HepG2 (cell line): ENCODE results near the gene MTURN. TPM values are rescaled to one million over a fixed set of nuclear protein-coding genes. Genes with fewer than 3 reads are reported as not detected.
A peak's percentile ranks its signal among the peaks of the same experiment; 100 is the strongest.

Experiments
- ATAC-seq: fragments of 200-7000 bp; cut with Tn5 transposase; 3 replicates; pipeline ENCODE4 v1.9.1; 2020; ENCODE audit warnings: mild to moderate bottlenecking, moderate library complexity
- Bru-seq: library from RNA; stranded (reverse); fragments of 400-500 nt; gene quantifications from one replicate; lab custom pipeline; 2021; lab: Mats Ljungman, UMichigan
- BruChase-seq, 2 experiments: library from RNA; stranded (reverse); fragments of 400-500 nt; gene quantifications; one replicate each; lab custom pipeline; 2021; lab: Mats Ljungman, UMichigan
- BruUV-seq: library from RNA; stranded (reverse); fragments of 400-500 nt; replicated peaks from 2 replicates; lab custom pipeline; 2021; lab: Mats Ljungman, UMichigan
- CTCF ChIA-PET: fragments of 300-600 bp; formaldehyde crosslinking; extraction: SDS; loops from one replicate; lab custom pipeline; 2021; ENCODE audit warnings: low total read pairs, inconsistent platforms, low intra/inter-chr PET ratio; lab: Yijun Ruan, JAX
- POLR2A ChIA-PET: fragments of 350-600 bp; sonication (Branson Sonifier 250); formaldehyde crosslinking; loops from one replicate; lab custom pipeline; 2020; ENCODE audit warnings: antibody characterized with exemption, inconsistent platforms; lab: Yijun Ruan, JAX
- DNase-seq: peaks from one replicate; pipeline ENCODE4 v3.0.0-alpha.2; 2015; ENCODE audit warnings: low spot score
- FAIRE-seq: peaks from 3 replicates; lab custom pipeline; 2011; peaks lifted over from hg19 to GRCh38; lab: Jason Lieb, UNC
- H2AFZ ChIP-seq: one replicate; pipeline ENCODE4 v1.6.1; 2011; ENCODE audit warnings: low read length, inconsistent platforms
- H3K27ac ChIP-seq: fragments of 300-600 bp; 3 replicates; pipeline ENCODE4 v1.8.0; 2011; ENCODE audit warnings: mixed run types, mild to moderate bottlenecking, mixed read lengths, low read length, inconsistent platforms; ENCODE audit not compliant: insufficient read depth; ENCODE audit errors: extremely low read length
- H3K27me3 ChIP-seq, 2 experiments: fragments of 200-600 bp in 1 of 2; 2 replicates in 1 of 2; 3 replicates in 1 of 2; pipeline versions ENCODE4 v1.6.0 to v1.8.0; 2011; ENCODE audit warnings: low read length in 2 of 2, mild to moderate bottlenecking in 2 of 2, moderate library complexity in 2 of 2, inconsistent platforms in 1 of 2; ENCODE audit not compliant: insufficient read depth in 2 of 2, control insufficient read depth in 1 of 2
- H3K36me3 ChIP-seq, 2 experiments: fragments of 200-600 bp in 1 of 2; replicated peaks in 1 of 2; 2 replicates in 1 of 2; 3 replicates in 1 of 2; pipeline versions ENCODE4 v1.5.1 to v1.8.0; 2011; ENCODE audit warnings: low read length in 2 of 2, inconsistent platforms in 1 of 2; ENCODE audit not compliant: insufficient read depth in 2 of 2, control insufficient read depth in 1 of 2
- H3K4me1 ChIP-seq: 2 replicates; pipeline ENCODE4 v1.5.1; 2012; ENCODE audit warnings: low read length, inconsistent platforms; ENCODE audit not compliant: insufficient read depth
- H3K4me2 ChIP-seq: 2 replicates; pipeline ENCODE4 v1.6.0; 2011; ENCODE audit warnings: low read depth, low read length, inconsistent platforms
- H3K4me3 ChIP-seq, 3 experiments: fragments of 200-600 bp in 1 of 3; sonication (generic), shearing (Covaris generic) in 1 of 3; replicated peaks in 1 of 3; 2 replicates each; pipeline ENCODE4 v1.5.1; 2011 to 2016; ENCODE audit warnings: low read length in 3 of 3, inconsistent platforms in 2 of 3, low read depth in 2 of 3, mild to moderate bottlenecking in 2 of 3, control low read depth in 1 of 3, mixed read lengths in 1 of 3; ENCODE audit not compliant: insufficient read depth in 1 of 3
- H3K79me2 ChIP-seq: one replicate; pipeline ENCODE4 v1.6.1; 2011; ENCODE audit warnings: low read length, inconsistent platforms; ENCODE audit not compliant: insufficient read depth
- H3K9ac ChIP-seq: 2 replicates; pipeline ENCODE4 v1.6.0; 2011; ENCODE audit warnings: mild to moderate bottlenecking, low read depth, low read length, inconsistent platforms; ENCODE audit not compliant: insufficient read depth
- H3K9me3 ChIP-seq: 2 replicates; pipeline ENCODE4 v1.5.1; 2012; ENCODE audit warnings: mild to moderate bottlenecking, low read length
- H4K20me1 ChIP-seq: 2 replicates; pipeline ENCODE4 v1.6.0; 2011; ENCODE audit warnings: inconsistent platforms, mild to moderate bottlenecking, low read length, moderate library complexity; ENCODE audit not compliant: insufficient read depth
- GABPB1 ChIP-seq: IDR thresholded peaks from 2 replicates; pipeline ENCODE4 v1.6.1; 2016; ENCODE audit warnings: mild to moderate bottlenecking, missing genetic modification reagents, moderate library complexity, missing compliant biosample characterization
- MBD4 ChIP-seq: IDR thresholded peaks from 2 replicates; pipeline ENCODE4 v1.6.1; 2012; ENCODE audit warnings: low read length, inconsistent platforms, borderline replicate concordance
- PHF8 ChIP-seq: sonication (generic); formaldehyde crosslinking; IDR thresholded peaks from 2 replicates; pipeline ENCODE4 v1.5.0; 2020; ENCODE audit warnings: missing genetic modification reagents
- RFXAP ChIP-seq: sonication (generic); formaldehyde crosslinking; IDR thresholded peaks from 2 replicates; pipeline ENCODE4 v1.4.0; 2020; ENCODE audit warnings: missing genetic modification reagents, borderline replicate concordance
- YEATS2 ChIP-seq: sonication (generic); formaldehyde crosslinking; IDR thresholded peaks from 2 replicates; pipeline ENCODE4 v1.4.0; 2020; ENCODE audit warnings: missing genetic modification reagents, borderline replicate concordance
- ZNF34 ChIP-seq: sonication (generic); formaldehyde crosslinking; IDR thresholded peaks from 2 replicates; pipeline ENCODE4 v1.4.0; 2020; ENCODE audit warnings: mild to moderate bottlenecking, missing genetic modification reagents, borderline replicate concordance
- WGBS: methylation state at CpG from one replicate; pipeline ENCODE4 v1.1.6; 2017; ENCODE audit warnings: low lambda C conversion rate; 5-methylcytosine and 5-hydroxymethylcytosine counted together
- in situ Hi-C: cut with HindIII; loops from 2 replicates; pipeline ENCODE4 v1.10.0; 2017; ENCODE audit warnings: low pct_unique_long_range_greater_than_20kb; ENCODE audit not compliant: extremely low pct_ligation_motif_present
- intact Hi-C: fragments of 100-400 bp; cut with micrococcal nuclease; formaldehyde crosslinking; loops from one replicate; pipeline ENCODE4 v1.10.0; 2022; ENCODE audit not compliant: unreplicated experiment
- long read RNA-seq, 2 experiments: library from RNA in 1 of 2; library from polyadenylated mRNA in 1 of 2; stranded (forward) in 1 of 2; unstranded in 1 of 2; transcript quantifications; one replicate each; pipeline ENCODE4 v2.0.0, GENCODE V29; 2019 to 2022
- polyA minus RNA-seq, 3 experiments: library from RNA; depleted of rRNA, polyadenylated mRNA; stranded (reverse); fragments of >200 nt; gene quantifications; 2 replicates each; pipeline ENCODE4 v1.2.3, GENCODE V29; 2011; ENCODE audit warnings: low replicate concordance in 1 of 3
- polyA plus RNA-seq, 8 experiments: library from polyadenylated mRNA; depleted of rRNA in 3 of 8; stranded (reverse) in 7 of 8; unstranded in 1 of 8; fragments of >200 nt; fragmentation: Illumina TruSeq in 4 of 8; extraction: Trizol in 4 of 8; gene quantifications; 2 replicates each; pipeline versions ENCODE4 v1.2.1 to v1.2.3, GENCODE V29; 2011 to 2016; ENCODE audit warnings: low read depth in 4 of 8, missing spikeins in 1 of 8, mixed read lengths in 1 of 8; ENCODE audit not compliant: insufficient read depth in 1 of 8
- total RNA-seq, 5 experiments: library from RNA; depleted of rRNA; stranded (reverse); fragments of >200 nt; fragmentation: Illumina TruSeq; extraction: Trizol; gene quantifications; 2 replicates each; pipeline ENCODE4 v1.2.3, GENCODE V29; 2016; ENCODE audit warnings: low read depth in 1 of 5
- TF ChIP-seq, protein P1 (sequence below): sonication (generic); formaldehyde crosslinking; IDR thresholded peaks from 2 replicates; pipeline ENCODE4 v1.4.0; 2020; ENCODE audit warnings: mild to moderate bottlenecking, missing genetic modification reagents, borderline replicate concordance
- TF ChIP-seq, protein P2 (sequence below): sonication (generic); formaldehyde crosslinking; IDR thresholded peaks from 2 replicates; pipeline ENCODE4 v1.5.1; 2020; ENCODE audit warnings: mild to moderate bottlenecking, missing genetic modification reagents, moderate library complexity

The MTURN gene
- 5.7 and 8.2 TPM in 2 replicates for total RNA-seq (2016; rRNA removed; fragmentation: Illumina TruSeq; extraction: Trizol)
- total RNA-seq (2016; cell fraction: cytosol; rRNA removed; fragmentation: Illumina TruSeq; extraction: Trizol; ENCODE audit: low read depth), result 15.1 and 17.4 TPM in 2 replicates
- 5.7 and 6.1 TPM in 2 replicates for total RNA-seq (2016; cell fraction: insoluble cytoplasmic fraction; rRNA removed; fragmentation: Illumina TruSeq; extraction: Trizol)
- 16.1 and 17.3 TPM in 2 replicates for total RNA-seq (2016; cell fraction: membrane; rRNA removed; fragmentation: Illumina TruSeq; extraction: Trizol)
- total RNA-seq (2016; cell fraction: nucleus; rRNA removed; fragmentation: Illumina TruSeq; extraction: Trizol), result 5.2 and 6.6 TPM in 2 replicates
- polyA plus RNA-seq (2011; rRNA removed), result 7.2 and 7.9 TPM in 2 replicates
- polyA plus RNA-seq (2011; cell fraction: cytosol; rRNA removed), result 4.0 and 5.1 TPM in 2 replicates
- polyA plus RNA-seq (2011; cell fraction: nucleus; rRNA removed), result 8.4 and 11.0 TPM in 2 replicates
- polyA plus RNA-seq (2012), result 4.8 and 6.5 TPM in 2 replicates
- 19.8 and 22.7 TPM in 2 replicates for polyA plus RNA-seq (2016; cell fraction: cytosol; fragmentation: Illumina TruSeq; extraction: Trizol; ENCODE audit: low read depth)
- polyA plus RNA-seq (2016; cell fraction: insoluble cytoplasmic fraction; fragmentation: Illumina TruSeq; extraction: Trizol; ENCODE audit: low read depth), result 6.6 TPM in 2 replicates
- polyA plus RNA-seq (2016; cell fraction: membrane; fragmentation: Illumina TruSeq; extraction: Trizol; ENCODE audit: low read depth), result 16.0 and 17.6 TPM in 2 replicates
- polyA plus RNA-seq (2016; cell fraction: nucleus; fragmentation: Illumina TruSeq; extraction: Trizol; ENCODE audit: insufficient read depth, low read depth), result 7.4 and 7.9 TPM in 2 replicates
- 4.1 TPM in 2 replicates for polyA minus RNA-seq (2011; rRNA and poly(A)+ RNA removed; ENCODE audit: low replicate concordance)
- polyA minus RNA-seq (2011; cell fraction: cytosol; rRNA and poly(A)+ RNA removed), result 1.8 and 4.4 TPM in 2 replicates
- 12.1 and 12.6 TPM in 2 replicates for polyA minus RNA-seq (2011; cell fraction: nucleus; rRNA and poly(A)+ RNA removed)
- percentile 56 among the genes with signal in this experiment for Bru-seq, nascent RNA
- percentile 62 among the genes with signal in this experiment for BruChase-seq, experiment 1, labeled RNA remaining after a 6-hour chase
- percentile 64 among the genes with signal in this experiment for BruChase-seq, experiment 2, labeled RNA remaining after a 2-hour chase
- long read RNA-seq, experiment 1, result 0 reads
- long read RNA-seq, experiment 2, full-length matches to known transcripts, result 10 of 24 reads
- long read RNA-seq, experiment 2, partial matches to known transcripts, result 0 of 24 reads
- long read RNA-seq, experiment 2, other reads (novel, unspliced or antisense), result 14 of 24 reads

DNA sequence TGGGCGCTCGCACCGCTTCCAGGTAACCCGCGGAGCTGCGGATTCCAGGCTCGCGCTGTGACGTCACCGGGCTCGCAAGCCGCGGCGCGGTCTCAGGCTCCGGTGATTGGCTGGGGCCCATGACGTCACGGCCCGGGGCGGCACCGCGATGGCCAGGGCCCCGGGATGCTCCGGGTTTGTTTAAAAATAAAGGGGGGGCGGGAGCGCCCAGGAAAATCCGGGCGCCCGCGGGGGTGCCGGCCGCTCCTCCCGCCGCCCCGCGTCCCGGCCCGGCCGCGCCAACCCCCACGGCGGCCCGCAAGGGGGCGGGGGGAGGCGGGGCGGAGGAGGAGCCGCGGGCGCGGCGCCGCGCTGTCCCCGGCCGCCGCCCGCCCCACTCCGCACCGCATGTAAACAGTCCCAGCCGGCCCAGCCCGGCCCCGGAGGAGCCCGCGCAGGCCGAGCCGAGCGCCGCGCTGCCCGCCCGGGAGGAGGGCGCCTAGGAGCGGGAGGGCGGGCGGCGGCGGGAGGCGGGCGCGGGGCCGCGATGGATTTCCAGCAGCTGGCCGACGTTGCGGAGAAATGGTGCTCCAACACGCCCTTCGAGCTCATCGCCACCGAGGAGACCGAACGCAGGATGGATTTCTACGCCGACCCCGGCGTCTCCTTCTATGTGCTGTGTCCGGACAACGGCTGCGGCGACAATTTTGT, at the start of gene MTURN:
Gene MTURN, plus strand, starts transcription at position 376 of the 690 bp plus-strand sequence. Its CDS starts 151 bp downstream, at position 527.
- FAIRE-seq, result no peak
- H3K27ac ChIP-seq, result peak within 1 kb of the TSS; percentile 43
- TF ChIP-seq RFXAP (CRISPR knock-in tag) (peak; percentile 35; the same call in 1 of the 2 replicates), YEATS2 (CRISPR knock-in tag) (peak; percentile 45; the same call in 1 of the 2 replicates), MBD4 (no peak), ZNF34 (no peak), PHF8 (CRISPR knock-in tag) (0 out of 2 replicates have a peak, but pooled peaks have one; percentile 25), GABPB1 (CRISPR knock-in tag) (peak; percentile 44; the same call in 1 of the 2 replicates)
- TF ChIP-seq, protein P1, sequence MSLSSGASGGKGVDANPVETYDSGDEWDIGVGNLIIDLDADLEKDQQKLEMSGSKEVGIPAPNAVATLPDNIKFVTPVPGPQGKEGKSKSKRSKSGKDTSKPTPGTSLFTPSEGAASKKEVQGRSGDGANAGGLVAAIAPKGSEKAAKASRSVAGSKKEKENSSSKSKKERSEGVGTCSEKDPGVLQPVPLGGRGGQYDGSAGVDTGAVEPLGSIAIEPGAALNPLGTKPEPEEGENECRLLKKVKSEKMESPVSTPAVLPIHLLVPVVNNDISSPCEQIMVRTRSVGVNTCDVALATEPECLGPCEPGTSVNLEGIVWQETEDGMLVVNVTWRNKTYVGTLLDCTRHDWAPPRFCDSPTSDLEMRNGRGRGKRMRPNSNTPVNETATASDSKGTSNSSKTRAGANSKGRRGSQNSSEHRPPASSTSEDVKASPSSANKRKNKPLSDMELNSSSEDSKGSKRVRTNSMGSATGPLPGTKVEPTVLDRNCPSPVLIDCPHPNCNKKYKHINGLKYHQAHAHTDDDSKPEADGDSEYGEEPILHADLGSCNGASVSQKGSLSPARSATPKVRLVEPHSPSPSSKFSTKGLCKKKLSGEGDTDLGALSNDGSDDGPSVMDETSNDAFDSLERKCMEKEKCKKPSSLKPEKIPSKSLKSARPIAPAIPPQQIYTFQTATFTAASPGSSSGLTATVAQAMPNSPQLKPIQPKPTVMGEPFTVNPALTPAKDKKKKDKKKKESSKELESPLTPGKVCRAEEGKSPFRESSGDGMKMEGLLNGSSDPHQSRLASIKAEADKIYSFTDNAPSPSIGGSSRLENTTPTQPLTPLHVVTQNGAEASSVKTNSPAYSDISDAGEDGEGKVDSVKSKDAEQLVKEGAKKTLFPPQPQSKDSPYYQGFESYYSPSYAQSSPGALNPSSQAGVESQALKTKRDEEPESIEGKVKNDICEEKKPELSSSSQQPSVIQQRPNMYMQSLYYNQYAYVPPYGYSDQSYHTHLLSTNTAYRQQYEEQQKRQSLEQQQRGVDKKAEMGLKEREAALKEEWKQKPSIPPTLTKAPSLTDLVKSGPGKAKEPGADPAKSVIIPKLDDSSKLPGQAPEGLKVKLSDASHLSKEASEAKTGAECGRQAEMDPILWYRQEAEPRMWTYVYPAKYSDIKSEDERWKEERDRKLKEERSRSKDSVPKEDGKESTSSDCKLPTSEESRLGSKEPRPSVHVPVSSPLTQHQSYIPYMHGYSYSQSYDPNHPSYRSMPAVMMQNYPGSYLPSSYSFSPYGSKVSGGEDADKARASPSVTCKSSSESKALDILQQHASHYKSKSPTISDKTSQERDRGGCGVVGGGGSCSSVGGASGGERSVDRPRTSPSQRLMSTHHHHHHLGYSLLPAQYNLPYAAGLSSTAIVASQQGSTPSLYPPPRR, result no peak
- TF ChIP-seq, protein P2, sequence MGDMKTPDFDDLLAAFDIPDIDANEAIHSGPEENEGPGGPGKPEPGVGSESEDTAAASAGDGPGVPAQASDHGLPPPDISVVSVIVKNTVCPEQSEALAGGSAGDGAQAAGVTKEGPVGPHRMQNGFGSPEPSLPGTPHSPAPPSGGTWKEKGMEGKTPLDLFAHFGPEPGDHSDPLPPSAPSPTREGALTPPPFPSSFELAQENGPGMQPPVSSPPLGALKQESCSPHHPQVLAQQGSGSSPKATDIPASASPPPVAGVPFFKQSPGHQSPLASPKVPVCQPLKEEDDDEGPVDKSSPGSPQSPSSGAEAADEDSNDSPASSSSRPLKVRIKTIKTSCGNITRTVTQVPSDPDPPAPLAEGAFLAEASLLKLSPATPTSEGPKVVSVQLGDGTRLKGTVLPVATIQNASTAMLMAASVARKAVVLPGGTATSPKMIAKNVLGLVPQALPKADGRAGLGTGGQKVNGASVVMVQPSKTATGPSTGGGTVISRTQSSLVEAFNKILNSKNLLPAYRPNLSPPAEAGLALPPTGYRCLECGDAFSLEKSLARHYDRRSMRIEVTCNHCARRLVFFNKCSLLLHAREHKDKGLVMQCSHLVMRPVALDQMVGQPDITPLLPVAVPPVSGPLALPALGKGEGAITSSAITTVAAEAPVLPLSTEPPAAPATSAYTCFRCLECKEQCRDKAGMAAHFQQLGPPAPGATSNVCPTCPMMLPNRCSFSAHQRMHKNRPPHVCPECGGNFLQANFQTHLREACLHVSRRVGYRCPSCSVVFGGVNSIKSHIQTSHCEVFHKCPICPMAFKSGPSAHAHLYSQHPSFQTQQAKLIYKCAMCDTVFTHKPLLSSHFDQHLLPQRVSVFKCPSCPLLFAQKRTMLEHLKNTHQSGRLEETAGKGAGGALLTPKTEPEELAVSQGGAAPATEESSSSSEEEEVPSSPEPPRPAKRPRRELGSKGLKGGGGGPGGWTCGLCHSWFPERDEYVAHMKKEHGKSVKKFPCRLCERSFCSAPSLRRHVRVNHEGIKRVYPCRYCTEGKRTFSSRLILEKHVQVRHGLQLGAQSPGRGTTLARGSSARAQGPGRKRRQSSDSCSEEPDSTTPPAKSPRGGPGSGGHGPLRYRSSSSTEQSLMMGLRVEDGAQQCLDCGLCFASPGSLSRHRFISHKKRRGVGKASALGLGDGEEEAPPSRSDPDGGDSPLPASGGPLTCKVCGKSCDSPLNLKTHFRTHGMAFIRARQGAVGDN (CRISPR knock-in tag), result peak; percentile 42

More for the DNA sequence above, at the start of gene MTURN:
- Histone ChIP-seq H4K20me1 (no peaks in the 10 kb centered on the region), H3K36me3 (peaks cover 0 to 2% of the 10 kb centered on the region in 2 experiments; a peak in 1 of 5 replicates), H3K9ac (peak within 1 kb of the TSS; percentile 71), H3K27me3 (no peaks in the 10 kb centered on the region; a peak in 1 of 5 replicates), H3K4me2 (peak within 1 kb of the TSS; percentile 84), H3K4me1 (peaks cover 14% of the 10 kb centered on the region), H2AFZ (peak within 1 kb of the TSS; percentile 33), H3K79me2 (no peaks in the 10 kb centered on the region), H3K9me3 (no peaks in the 10 kb centered on the region), H3K4me3 (peak within 1 kb of the TSS; percentile 80 to 94 (median 90))
- ChIA-PET POLR2A (no interaction called here), CTCF (no interaction called here)
- peak; percentile 54 for DNase-seq
- 1% methylated on average over 52 of the region's 99 CpGs for WGBS
- ATAC-seq, result peak; percentile 87
- in situ Hi-C loops, result no loop called here
- intact Hi-C loops, result no loop called here
- BruUV-seq, result no TSS peak
